HG02642 (cell line): ENCODE measurements around the gene LONP1.

Experiments used
- ATAC-seq: cut with Tn5 transposase; IDR thresholded peaks from one replicate; pipeline ENCODE4 v1.9.1; 2021; ENCODE audit warnings: mild to moderate bottlenecking; ENCODE audit not compliant: unreplicated experiment, poor library complexity

The LONP1 gene

GRCh38 chr19:5661483-5661882, 58.5 kb downstream of the LONP1 start:
- ATAC-seq = no peak

- no peak for ATAC-seq
These were observed 64.5 kb downstream of the LONP1 start for GRCh38 chr19:5655412-5655811.

GRCh38 chr19:5654931-5655330, 65.0 kb downstream of the LONP1 start:
- no peak for ATAC-seq

- ATAC-seq = no peak
These were observed 67.7 kb downstream of the LONP1 start for GRCh38 chr19:5652261-5652660.

GRCh38 chr19:5651361-5651760, 68.6 kb downstream of the LONP1 start:
- ATAC-seq = no peak

GRCh38 chr19:5648464-5648863, 71.5 kb downstream of the LONP1 start:
- ATAC-seq = no peak

DNA sequence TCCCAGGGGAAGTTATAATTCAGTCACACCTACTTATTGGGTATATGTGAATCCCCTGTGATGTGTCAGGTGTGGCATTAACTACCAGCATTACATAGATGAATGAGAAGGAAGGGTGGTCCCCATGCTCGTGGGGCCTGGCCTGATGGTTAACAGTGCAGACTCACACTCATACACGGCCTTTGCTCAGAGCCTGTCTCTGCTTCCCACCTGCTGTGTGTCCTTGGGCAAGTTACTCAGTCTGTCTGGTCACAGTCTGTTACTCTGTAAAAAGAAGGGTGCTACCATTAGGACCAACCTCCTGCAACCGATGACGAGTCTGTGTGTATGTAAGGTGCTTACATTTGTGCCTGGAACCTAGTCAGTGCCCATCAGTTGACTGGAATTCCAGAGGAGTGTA, 73.2 kb downstream of the LONP1 start:
- ATAC-seq = no peak

- ATAC-seq = no peak
These were observed 74.5 kb downstream of the LONP1 start for GRCh38 chr19:5645409-5645808.

- ATAC-seq = no peak
These were observed 75.9 kb downstream of the LONP1 start for GRCh38 chr19:5644037-5644436.

DNA sequence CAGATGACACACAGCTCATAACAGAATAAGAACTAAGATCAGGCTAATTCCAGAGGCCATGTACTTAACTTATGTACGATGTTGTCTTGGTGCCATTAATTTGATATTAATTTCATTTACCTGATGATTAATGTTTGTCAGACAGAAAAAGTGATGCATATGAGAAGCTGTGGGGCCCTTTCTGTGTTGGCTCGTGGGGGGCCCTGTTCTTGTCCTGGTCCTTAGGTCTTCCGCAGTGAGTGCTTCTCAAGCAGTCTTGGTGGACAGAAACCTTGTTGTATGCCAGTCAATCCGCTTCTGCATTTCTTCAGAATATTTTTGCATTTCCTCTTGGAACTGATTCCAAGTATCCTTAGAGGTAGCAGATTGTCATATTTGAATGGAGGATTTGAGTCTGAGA, 76.9 kb downstream of the LONP1 start:
- ATAC-seq = no peak

DNA sequence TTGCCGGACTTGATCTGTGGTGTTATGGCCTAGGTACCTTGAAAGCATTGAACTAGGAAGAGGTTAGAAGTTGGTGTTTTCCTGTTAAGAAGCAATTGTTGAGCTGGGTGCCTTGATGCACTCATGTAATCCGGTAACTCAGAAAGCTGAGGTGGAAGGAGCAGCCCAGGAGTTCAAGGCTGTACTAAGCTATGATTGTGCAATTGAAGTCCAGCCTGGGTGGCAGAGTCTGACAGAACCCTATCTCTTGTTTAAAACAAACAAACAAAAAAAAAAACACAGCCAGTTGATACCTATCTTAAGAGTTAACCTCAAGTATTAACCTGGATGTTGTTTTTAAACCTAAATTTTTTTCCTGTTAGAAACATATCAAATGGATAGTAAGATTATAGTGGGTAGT, 77.7 kb downstream of the LONP1 start:
- ATAC-seq = no peak
